ENCODE results near the gene KIDINS220.

KIDINS220 gene

GRCh38 chr2:8821276-8822217, 15.9 kb downstream of the KIDINS220 start:
- Histone ChIP-seq H3K4me2 (no peak overlapping the region), H3K4me1 (ENCODE audit: low read depth, poor library complexity, severe bottlenecking) (no peaks in the 10 kb centered on the region), H3K36me3 (ENCODE audit: insufficient read depth) (no peaks in the 10 kb centered on the region), H3K4me3 (IDR thresholded peaks at IDR 0.05; ENCODE audit: insufficient read depth, low read depth, low read length) (no peak overlapping the region), H3K27ac (no peak overlapping the region), H3K27me3 (ENCODE audit: insufficient read depth, low read depth) (no peaks in the 10 kb centered on the region), H2AFZ (ENCODE audit: low read depth) (no peak overlapping the region), H4K20me1 (ENCODE audit: insufficient read depth) (no peaks in the 10 kb centered on the region), H3K9ac (no peak overlapping the region), H3K79me2 (ENCODE audit: insufficient read depth, low read depth) (no peaks in the 10 kb centered on the region)
- TF ChIP-seq CTCF (conservative IDR thresholded peaks at IDR 0.05; ENCODE audit: low read depth, low read length) = no peak

- Histone ChIP-seq H3K79me2 (ENCODE audit: insufficient read depth, low read depth) (no peaks in the 10 kb centered on the region), H3K27me3 (ENCODE audit: insufficient read depth, low read depth) (no peaks in the 10 kb centered on the region), H4K20me1 (ENCODE audit: insufficient read depth) (no peaks in the 10 kb centered on the region), H2AFZ (ENCODE audit: low read depth) (no peak overlapping the region), H3K4me1 (ENCODE audit: low read depth, poor library complexity, severe bottlenecking) (no peaks in the 10 kb centered on the region), H3K4me3 (IDR thresholded peaks at IDR 0.05; ENCODE audit: insufficient read depth, low read depth, low read length) (no peak overlapping the region), H3K36me3 (ENCODE audit: insufficient read depth) (no peaks in the 10 kb centered on the region), H3K27ac (no peak overlapping the region), H3K4me2 (no peak overlapping the region), H3K9ac (no peak overlapping the region)
- no peak for TF ChIP-seq CTCF (conservative IDR thresholded peaks at IDR 0.05; ENCODE audit: low read depth, low read length)
These were observed 17.5 kb downstream of the KIDINS220 start for GRCh38 chr2:8819948-8820347.

- no peaks in the 10 kb centered on the region for H4K20me1 ChIP-seq (ENCODE audit: insufficient read depth)
- H2AFZ ChIP-seq (ENCODE audit: low read depth) = no peak overlapping the region
- H3K4me1 ChIP-seq (ENCODE audit: low read depth, poor library complexity, severe bottlenecking) = no peaks in the 10 kb centered on the region
- no peaks in the 10 kb centered on the region for H3K79me2 ChIP-seq (ENCODE audit: insufficient read depth, low read depth)
- H3K9ac ChIP-seq = no peak overlapping the region
- H3K4me2 ChIP-seq = no peak overlapping the region
- no peak overlapping the region for H3K4me3 ChIP-seq (IDR thresholded peaks at IDR 0.05; ENCODE audit: insufficient read depth, low read depth, low read length)
- H3K27me3 ChIP-seq (ENCODE audit: insufficient read depth, low read depth) = no peaks in the 10 kb centered on the region
- no peak for TF ChIP-seq CTCF (conservative IDR thresholded peaks at IDR 0.05; ENCODE audit: low read depth, low read length)
- no peak overlapping the region for H3K27ac ChIP-seq
- no peaks in the 10 kb centered on the region for H3K36me3 ChIP-seq (ENCODE audit: insufficient read depth)
These were observed 18.2 kb downstream of the KIDINS220 start for GRCh38 chr2:8819194-8819593.

- Histone ChIP-seq H3K27ac (no peak overlapping the region), H3K4me1 (ENCODE audit: low read depth, poor library complexity, severe bottlenecking) (no peaks in the 10 kb centered on the region), H2AFZ (ENCODE audit: low read depth) (no peak overlapping the region), H3K9ac (no peak overlapping the region), H3K36me3 (ENCODE audit: insufficient read depth) (no peaks in the 10 kb centered on the region), H4K20me1 (ENCODE audit: insufficient read depth) (no peaks in the 10 kb centered on the region), H3K79me2 (ENCODE audit: insufficient read depth, low read depth) (no peaks in the 10 kb centered on the region), H3K27me3 (ENCODE audit: insufficient read depth, low read depth) (no peaks in the 10 kb centered on the region), H3K4me2 (no peak overlapping the region), H3K4me3 (IDR thresholded peaks at IDR 0.05; ENCODE audit: insufficient read depth, low read depth, low read length) (no peak overlapping the region)
- no peak for TF ChIP-seq CTCF (conservative IDR thresholded peaks at IDR 0.05; ENCODE audit: low read depth, low read length)
These were observed 20.2 kb downstream of the KIDINS220 start for GRCh38 chr2:8817221-8817620.
